GM23338 (cell line): ENCODE data around the gene SLC47A1. TPM values are rescaled to one million over a fixed set of nuclear protein-coding genes. Genes with fewer than 3 reads are reported as not detected.

Source experiments
- ATAC-seq: fragments of 200-7000 bp; cut with Tn5 transposase; 3 replicates; pipeline ENCODE4 v1.9.1; 2020
- DNase-seq: peaks from one replicate; pipeline ENCODE4 v3.0.0-alpha.2; 2015; ENCODE audit warnings: low spot score
- H2AFZ ChIP-seq: fragments of 200-600 bp; sonication (generic); 2 replicates; pipeline ENCODE4 v1.8.0; 2016; ENCODE audit warnings: antibody characterized with exemption, mild to moderate bottlenecking, moderate library complexity
- H3F3A ChIP-seq: fragments of 200-600 bp; sonication (generic); replicated peaks from 2 replicates; pipeline ENCODE4 v1.8.0; 2017; ENCODE audit warnings: antibody characterized with exemption, mixed run types, low read depth
- H3K27ac ChIP-seq: fragments of 200-600 bp; sonication (generic); 2 replicates; pipeline ENCODE4 v1.6.1; 2016; ENCODE audit warnings: low read depth
- H3K27me3 ChIP-seq: fragments of 200-600 bp; sonication (generic); 2 replicates; pipeline ENCODE4 v1.8.0; 2016; ENCODE audit warnings: mild to moderate bottlenecking, mixed run types, moderate library complexity; ENCODE audit not compliant: insufficient read depth
- H3K36me3 ChIP-seq: fragments of 200-600 bp; sonication (generic); 2 replicates; pipeline ENCODE4 v1.8.0; 2016; ENCODE audit warnings: mild to moderate bottlenecking; ENCODE audit not compliant: insufficient read depth
- H3K4me1 ChIP-seq: fragments of 200-600 bp; sonication (generic); 2 replicates; pipeline ENCODE4 v1.8.0; 2016; ENCODE audit warnings: mild to moderate bottlenecking, moderate library complexity; ENCODE audit not compliant: insufficient read depth
- H3K4me2 ChIP-seq: fragments of 200-600 bp; sonication (generic); 2 replicates; pipeline ENCODE4 v1.7.1; 2017; ENCODE audit warnings: mixed run types
- H3K4me3 ChIP-seq: fragments of 200-600 bp; sonication (generic); 2 replicates; pipeline ENCODE4 v1.6.1; 2016; ENCODE audit warnings: mixed run types
- H3K79me2 ChIP-seq: fragments of 200-600 bp; sonication (generic); replicated peaks from 2 replicates; pipeline ENCODE4 v1.8.0; 2017; ENCODE audit warnings: mild to moderate bottlenecking; ENCODE audit not compliant: insufficient read depth
- H3K9me2 ChIP-seq: fragments of 200-600 bp; sonication (generic); 2 replicates; pipeline ENCODE4 v1.8.0; 2017; ENCODE audit not compliant: insufficient read depth
- H4K20me1 ChIP-seq: fragments of 200-600 bp; sonication (generic); replicated peaks from 2 replicates; pipeline ENCODE4 v1.8.0; 2017; ENCODE audit warnings: mild to moderate bottlenecking; ENCODE audit not compliant: insufficient read depth
- H3K27ac Mint-ChIP-seq: 2 replicates; pipeline ENCODE4 v1.8.0; 2020; ENCODE audit warnings: inconsistent platforms, mild to moderate bottlenecking, moderate library complexity, mixed read lengths
- H3K27me3 Mint-ChIP-seq: 3 replicates; pipeline ENCODE4 v1.8.0; 2022; ENCODE audit warnings: low read depth, mild to moderate bottlenecking, moderate library complexity, mixed read lengths, inconsistent platforms; ENCODE audit not compliant: insufficient read depth, poor library complexity
- H3K36me3 Mint-ChIP-seq: 3 replicates; pipeline ENCODE4 v1.8.0; 2021; ENCODE audit warnings: low read depth, mild to moderate bottlenecking, inconsistent platforms, moderate library complexity, mixed read lengths
- H3K4me1 Mint-ChIP-seq: 3 replicates; pipeline ENCODE4 v1.8.0; 2020; ENCODE audit warnings: mild to moderate bottlenecking, inconsistent platforms, mixed read lengths
- H3K4me3 Mint-ChIP-seq: 3 replicates; pipeline ENCODE4 v1.8.0; 2021; ENCODE audit warnings: moderate library complexity, mild to moderate bottlenecking, inconsistent platforms, mixed read lengths
- H3K9me3 Mint-ChIP-seq: 3 replicates; pipeline ENCODE4 v1.8.0; 2020; ENCODE audit warnings: moderate library complexity, mild to moderate bottlenecking, inconsistent platforms, mixed read lengths
- CREB1 ChIP-seq: fragments of 250-450 bp; sonication (Bioruptor Pico); IDR thresholded peaks from 2 replicates; pipeline ENCODE4 v1.5.0; 2020; ENCODE audit warnings: low read depth, mild to moderate bottlenecking, moderate library complexity
- STAT1 ChIP-seq: IDR thresholded peaks from one replicate; pipeline ENCODE4 v1.6.1; 2016; ENCODE audit warnings: antibody characterized with exemption; ENCODE audit not compliant: unreplicated experiment
- ZNF114 ChIP-seq: fragments of 250-450 bp; sonication (Bioruptor Pico); IDR thresholded peaks from 2 replicates; pipeline ENCODE4 v1.5.0; 2020; ENCODE audit warnings: mild to moderate bottlenecking, moderate library complexity
- ZNF331 ChIP-seq: fragments of 250-450 bp; sonication (Bioruptor Pico); IDR thresholded peaks from 2 replicates; pipeline ENCODE4 v1.5.0; 2020; ENCODE audit warnings: low read depth, mild to moderate bottlenecking, moderate library complexity
- polyA plus RNA-seq: library from polyadenylated mRNA; unstranded; fragments of >200 nt; fragmentation: Nextera tagmentation; extraction: Ambion mirVana; gene quantifications from 2 replicates; pipeline ENCODE4 v1.2.1, GENCODE V29; 2016
- total RNA-seq: library from RNA; depleted of rRNA; stranded (reverse); fragments of >200 nt; shearing (Covaris generic); gene quantifications from 2 replicates; pipeline ENCODE4 v1.2.3, GENCODE V29; 2014
- TF ChIP-seq, protein P1 (sequence below): IDR thresholded peaks from one replicate; pipeline ENCODE4 v1.6.1; 2018; ENCODE audit warnings: antibody characterized with exemption; ENCODE audit not compliant: unreplicated experiment

Gene SLC47A1
- total and polyA plus RNA-seq, 2 experiments from 2014 or later = 0.53 to 1.9 TPM

DNA sequence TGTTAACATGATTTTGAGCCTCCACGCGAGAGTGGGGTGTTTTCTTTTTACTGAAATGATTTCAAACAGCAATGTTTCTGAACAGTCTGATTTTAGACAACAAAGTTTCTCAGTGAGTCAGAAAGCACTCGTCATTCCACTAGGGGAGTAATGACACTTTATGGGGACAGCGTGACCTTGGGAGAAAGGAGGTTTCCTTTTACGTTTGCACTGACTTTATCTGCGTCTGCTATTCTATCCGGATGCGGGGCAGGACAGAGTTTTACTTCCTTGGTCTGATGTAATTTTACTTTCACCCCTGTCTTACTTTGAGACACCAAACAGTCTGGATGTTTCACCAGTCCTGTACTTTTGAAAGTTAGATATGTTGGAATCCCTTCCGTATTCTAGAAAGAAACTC is 20.7 kb downstream of the SLC47A1 start:
- peaks cover 5% of the 10 kb centered on the region; the same call in 1 of the 3 replicates for H3K36me3 Mint-ChIP-seq
- H3K27me3 Mint-ChIP-seq = peaks cover 13% of the 10 kb centered on the region
- no peaks in the 10 kb centered on the region; the same call in 2 of the 3 replicates for H3K4me1 Mint-ChIP-seq
- H3F3A ChIP-seq = no peaks in the 10 kb centered on the region
- H3K9me2 ChIP-seq = no peaks in the 10 kb centered on the region
- no peaks in the 10 kb centered on the region for H4K20me1 ChIP-seq
- H3K27ac ChIP-seq = no peak overlapping the region
- H3K4me3 ChIP-seq = no peak overlapping the region
- no peaks in the 10 kb centered on the region for H3K36me3 ChIP-seq
- H3K4me3 Mint-ChIP-seq = no peak overlapping the region
- no peak overlapping the region for H3K4me2 ChIP-seq
- H3K9me3 Mint-ChIP-seq = peaks cover 4% of the 10 kb centered on the region; the same call in 1 of the 3 replicates
- no peak for DNase-seq
- H3K4me1 ChIP-seq = no peaks in the 10 kb centered on the region; the same call in 1 of the 2 replicates
- no peak for TF ChIP-seq ZNF331 (CRISPR knock-in tag)
- H3K27me3 ChIP-seq = no peaks in the 10 kb centered on the region
- H3K27ac Mint-ChIP-seq = no peak overlapping the region
- no peaks in the 10 kb centered on the region for H3K79me2 ChIP-seq
- H2AFZ ChIP-seq = no peak overlapping the region
- no peak for ATAC-seq

DNA sequence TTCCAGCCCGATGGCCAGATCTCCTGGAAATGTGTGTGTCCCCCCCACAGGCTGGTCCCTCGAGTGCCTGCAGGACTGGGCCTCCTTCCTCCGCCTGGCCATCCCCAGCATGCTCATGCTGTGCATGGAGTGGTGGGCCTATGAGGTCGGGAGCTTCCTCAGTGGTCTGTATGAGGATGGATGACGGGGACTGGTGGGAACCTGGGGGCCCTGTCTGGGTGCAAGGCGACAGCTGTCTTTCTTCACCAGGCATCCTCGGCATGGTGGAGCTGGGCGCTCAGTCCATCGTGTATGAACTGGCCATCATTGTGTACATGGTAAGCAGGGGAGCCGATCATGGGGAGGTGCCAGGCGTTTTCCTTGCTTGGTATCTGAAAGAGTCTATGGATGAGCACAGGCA is 22.1 kb downstream of the SLC47A1 start:
- no peak for ATAC-seq
- Histone ChIP-seq H3K4me2 (no peak overlapping the region), H3K27me3 (no peaks in the 10 kb centered on the region), H2AFZ (no peak overlapping the region), H3K4me3 (no peak overlapping the region), H3K27ac (no peak overlapping the region), H4K20me1 (no peaks in the 10 kb centered on the region), H3K9me2 (no peaks in the 10 kb centered on the region), H3K4me1 (no peaks in the 10 kb centered on the region), H3K79me2 (no peaks in the 10 kb centered on the region), H3K36me3 (no peaks in the 10 kb centered on the region), H3F3A (no peaks in the 10 kb centered on the region)
- Mint-ChIP-seq H3K4me3 (no peak overlapping the region), H3K27ac (no peak overlapping the region), H3K9me3 (peaks cover 4% of the 10 kb centered on the region; the same call in 1 of the 3 replicates), H3K36me3 (peaks cover 5% of the 10 kb centered on the region; the same call in 1 of the 3 replicates), H3K27me3 (peaks cover 13% of the 10 kb centered on the region), H3K4me1 (peaks cover 7% of the 10 kb centered on the region)
- TF ChIP-seq ZNF331 (CRISPR knock-in tag) = no peak
- TF ChIP-seq, protein P1, sequence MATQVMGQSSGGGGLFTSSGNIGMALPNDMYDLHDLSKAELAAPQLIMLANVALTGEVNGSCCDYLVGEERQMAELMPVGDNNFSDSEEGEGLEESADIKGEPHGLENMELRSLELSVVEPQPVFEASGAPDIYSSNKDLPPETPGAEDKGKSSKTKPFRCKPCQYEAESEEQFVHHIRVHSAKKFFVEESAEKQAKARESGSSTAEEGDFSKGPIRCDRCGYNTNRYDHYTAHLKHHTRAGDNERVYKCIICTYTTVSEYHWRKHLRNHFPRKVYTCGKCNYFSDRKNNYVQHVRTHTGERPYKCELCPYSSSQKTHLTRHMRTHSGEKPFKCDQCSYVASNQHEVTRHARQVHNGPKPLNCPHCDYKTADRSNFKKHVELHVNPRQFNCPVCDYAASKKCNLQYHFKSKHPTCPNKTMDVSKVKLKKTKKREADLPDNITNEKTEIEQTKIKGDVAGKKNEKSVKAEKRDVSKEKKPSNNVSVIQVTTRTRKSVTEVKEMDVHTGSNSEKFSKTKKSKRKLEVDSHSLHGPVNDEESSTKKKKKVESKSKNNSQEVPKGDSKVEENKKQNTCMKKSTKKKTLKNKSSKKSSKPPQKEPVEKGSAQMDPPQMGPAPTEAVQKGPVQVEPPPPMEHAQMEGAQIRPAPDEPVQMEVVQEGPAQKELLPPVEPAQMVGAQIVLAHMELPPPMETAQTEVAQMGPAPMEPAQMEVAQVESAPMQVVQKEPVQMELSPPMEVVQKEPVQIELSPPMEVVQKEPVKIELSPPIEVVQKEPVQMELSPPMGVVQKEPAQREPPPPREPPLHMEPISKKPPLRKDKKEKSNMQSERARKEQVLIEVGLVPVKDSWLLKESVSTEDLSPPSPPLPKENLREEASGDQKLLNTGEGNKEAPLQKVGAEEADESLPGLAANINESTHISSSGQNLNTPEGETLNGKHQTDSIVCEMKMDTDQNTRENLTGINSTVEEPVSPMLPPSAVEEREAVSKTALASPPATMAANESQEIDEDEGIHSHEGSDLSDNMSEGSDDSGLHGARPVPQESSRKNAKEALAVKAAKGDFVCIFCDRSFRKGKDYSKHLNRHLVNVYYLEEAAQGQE = no peak
- DNase-seq = no peak

GRCh38 chr17:19558946-19559345 is 25.3 kb downstream of the SLC47A1 start:
- Histone ChIP-seq H3K4me3 (no peak overlapping the region), H3K36me3 (no peaks in the 10 kb centered on the region), H3K9me2 (no peaks in the 10 kb centered on the region), H2AFZ (peak overlapping the region; percentile 47; the same call in 1 of the 2 replicates), H3F3A (no peaks in the 10 kb centered on the region), H4K20me1 (no peaks in the 10 kb centered on the region), H3K27ac (no peak overlapping the region), H3K79me2 (no peaks in the 10 kb centered on the region), H3K4me2 (no peak overlapping the region), H3K4me1 (no peaks in the 10 kb centered on the region), H3K27me3 (no peaks in the 10 kb centered on the region)
- H3K36me3 Mint-ChIP-seq = peaks cover 5% of the 10 kb centered on the region; the same call in 1 of the 3 replicates
- peaks cover 4% of the 10 kb centered on the region; the same call in 1 of the 3 replicates for H3K9me3 Mint-ChIP-seq
- peaks cover 7% of the 10 kb centered on the region for H3K4me1 Mint-ChIP-seq
- no peak overlapping the region for H3K27ac Mint-ChIP-seq
- ATAC-seq (no peak), DNase-seq (no peak)
- TF ChIP-seq CREB1 = no peak
- TF ChIP-seq ZNF114 = no peak
- TF ChIP-seq STAT1 = no peak
- no peak overlapping the region for H3K4me3 Mint-ChIP-seq
- peaks cover 3% of the 10 kb centered on the region for H3K27me3 Mint-ChIP-seq
